Common myeloid progenitor, CD34-positive (primary cell): ENCODE measurements around the gene CTU1.
A peak's percentile ranks its signal among the peaks of the same experiment; 100 is the strongest.

ENCODE experiments used
- CTCF ChIA-PET: fragments of 350-600 bp; sonication (Branson Sonifier 250); formaldehyde crosslinking; loops from one replicate; lab custom pipeline; 2021; ENCODE audit warnings: antibody characterized with exemption; lab: Charles Lee
- POLR2A ChIA-PET: fragments of 350-600 bp; sonication (Branson Sonifier 250); formaldehyde crosslinking; loops from one replicate; lab custom pipeline; 2021; ENCODE audit warnings: antibody characterized with exemption; lab: Charles Lee
- DNase-seq, 3 donors: peaks; one replicate each; pipeline versions ENCODE4 v3.0.0 to v3.0.0-alpha.2; 2013
- H3K27ac ChIP-seq, 2 experiments: 1 replicate in 1 of 2; 2 replicates in 1 of 2; pipeline ENCODE4 v1.7.0; 2013; ENCODE audit warnings: inconsistent platforms in 2 of 2, low read length in 2 of 2, mild to moderate bottlenecking in 2 of 2, low read depth in 1 of 2, moderate library complexity in 1 of 2; ENCODE audit not compliant: severe bottlenecking in 2 of 2, insufficient read depth in 1 of 2, poor library complexity in 1 of 2
- H3K27me3 ChIP-seq, 5 experiments: replicated peaks in 2 of 5; 1 replicate in 3 of 5; 2 replicates in 2 of 5; pipeline versions ENCODE4 v1.6.1 to v1.7.0; 2013; ENCODE audit warnings: low read length in 4 of 5, mild to moderate bottlenecking in 2 of 5, moderate library complexity in 2 of 5, inconsistent platforms in 1 of 5; ENCODE audit not compliant: insufficient read depth in 5 of 5, control insufficient read depth in 4 of 5
- H3K36me3 ChIP-seq, 4 experiments: 1 replicate in 2 of 4; 2 replicates in 2 of 4; pipeline versions ENCODE4 v1.6.1 to v1.7.0; 2013; ENCODE audit warnings: low read length in 3 of 4, control low read depth in 1 of 4, mild to moderate bottlenecking in 1 of 4; ENCODE audit not compliant: control insufficient read depth in 4 of 4, insufficient read depth in 4 of 4
- H3K4me1 ChIP-seq, 4 experiments: 1 replicate in 3 of 4; 2 replicates in 1 of 4; pipeline versions ENCODE4 v1.6.1 to v1.7.1; 2013; ENCODE audit warnings: low read length in 3 of 4, mild to moderate bottlenecking in 3 of 4, control low read depth in 1 of 4, inconsistent platforms in 1 of 4, moderate library complexity in 1 of 4; ENCODE audit not compliant: control insufficient read depth in 4 of 4, insufficient read depth in 4 of 4; ENCODE audit errors: control extremely low read depth in 1 of 4
- H3K4me3 ChIP-seq, 7 experiments: 1 replicate in 4 of 7; 2 replicates in 3 of 7; pipeline versions ENCODE4 v1.5.1 to v1.7.0; 2013; ENCODE audit warnings: mild to moderate bottlenecking in 7 of 7, low read length in 6 of 7, moderate library complexity in 6 of 7, inconsistent platforms in 2 of 7, low read depth in 2 of 7, control low read depth in 1 of 7; ENCODE audit not compliant: insufficient read depth in 4 of 7, control insufficient read depth in 1 of 7; ENCODE audit errors: extremely low read depth in 1 of 7
- H3K9me3 ChIP-seq, 5 experiments: 1 replicate in 4 of 5; 2 replicates in 1 of 5; pipeline versions ENCODE4 v1.6.1 to v1.7.1; 2013; ENCODE audit warnings: low read length in 4 of 5, mild to moderate bottlenecking in 2 of 5, inconsistent platforms in 1 of 5, low read depth in 1 of 5, moderate library complexity in 1 of 5; ENCODE audit not compliant: control insufficient read depth in 4 of 5, insufficient read depth in 2 of 5; ENCODE audit errors: control extremely low read depth in 1 of 5
- WGBS: methylation state at CpG from one replicate; pipeline ENCODE4 v1.1.5; 2013; ENCODE audit not compliant: insufficient coverage; 5-methylcytosine and 5-hydroxymethylcytosine counted together

The CTU1 gene

GRCh38 chr19:51070334-51071094 lies 37.7 kb downstream of the CTU1 start:
- ChIA-PET CTCF (no interaction called here), POLR2A (no interaction called here)
- H3K27ac ChIP-seq = no peak overlapping the region
- no peak overlapping the region for H3K4me3 ChIP-seq
- H3K27me3 ChIP-seq = peaks cover 7 to 33% (median 10%) of the 10 kb centered on the region in 5 experiments
- no peaks in the 10 kb centered on the region for H3K4me1 ChIP-seq
- no peaks in the 10 kb centered on the region for H3K36me3 ChIP-seq
- no peak for DNase-seq
- H3K9me3 ChIP-seq = peaks cover 0 to 14% (median 2%) of the 10 kb centered on the region in 5 experiments
- WGBS = 100% methylated on average over 2 of the region's 5 CpGs

GRCh38 chr19:51066393-51067186 lies 41.6 kb downstream of the CTU1 start:
- peaks cover 0 to 3% (median under 1%) of the 10 kb centered on the region in 4 experiments for H3K4me1 ChIP-seq
- H3K36me3 ChIP-seq = no peaks in the 10 kb centered on the region
- POLR2A ChIA-PET = no interaction called here
- peaks cover 12 to 60% (median 20%) of the 10 kb centered on the region in 5 experiments for H3K27me3 ChIP-seq
- no peak overlapping the region for H3K27ac ChIP-seq
- 57% methylated on average over 6 of the region's 7 CpGs for WGBS
- H3K4me3 ChIP-seq = no peak overlapping the region
- no peak for DNase-seq
- peaks cover 0 to 2% (median 0%) of the 10 kb centered on the region in 5 experiments for H3K9me3 ChIP-seq
- CTCF ChIA-PET = no interaction called here

GRCh38 chr19:51065221-51065960 lies 42.8 kb downstream of the CTU1 start:
- ChIA-PET CTCF (interaction anchor here (1.3 kb wide), 1 partner anchor 44 kb away, joined by 3 read pairs; no protein-coding TSS in a partner anchor), POLR2A (no interaction called here)
- no peaks in the 10 kb centered on the region for H3K36me3 ChIP-seq
- WGBS = 11% methylated on average over 16 of the region's 25 CpGs
- H3K4me3 ChIP-seq = peak overlapping the region in 5 of 7 experiments; percentile 26 to 61 (median 46)
- H3K9me3 ChIP-seq = peaks cover 0 to 2% (median 0%) of the 10 kb centered on the region in 5 experiments
- peak in 1 of 3 donors; percentile 8 for DNase-seq
- peaks cover 10 to 59% (median 20%) of the 10 kb centered on the region in 5 experiments for H3K27me3 ChIP-seq
- H3K27ac ChIP-seq = no peak overlapping the region
- peaks cover 0 to 3% (median under 1%) of the 10 kb centered on the region in 4 experiments for H3K4me1 ChIP-seq

GRCh38 chr19:51064534-51065220 lies 43.5 kb downstream of the CTU1 start, which contains the start of gene KLK13:
TSS of gene KLK13 (minus strand) at chr19:51065092. CDS start at chr19:51065067, 25 bp downstream.
- POLR2A ChIA-PET = no interaction called here
- no peak within 1 kb of the TSS for H3K27ac ChIP-seq
- H3K36me3 ChIP-seq = no peaks in the 10 kb centered on the region
- peaks cover 0 to 3% (median under 1%) of the 10 kb centered on the region in 4 experiments for H3K4me1 ChIP-seq
- CTCF ChIA-PET = interaction anchor here (1.3 kb wide), 1 partner anchor 44 kb away, joined by 3 read pairs; no protein-coding TSS in a partner anchor
- peaks cover 9 to 67% (median 20%) of the 10 kb centered on the region in 5 experiments for H3K27me3 ChIP-seq
- H3K4me3 ChIP-seq = peak within 1 kb of the TSS in 5 of 7 experiments; percentile 26 to 61 (median 46)
- H3K9me3 ChIP-seq = peaks cover 0 to 2% (median 0%) of the 10 kb centered on the region in 5 experiments
- peak; percentile 3 to 19 (median 9) for DNase-seq
- WGBS = 15% methylated on average over 8 of the region's 38 CpGs

- Histone ChIP-seq H3K9me3 (peaks cover 0 to 2% (median 0%) of the 10 kb centered on the region in 5 experiments), H3K4me3 (no peak overlapping the region), H3K27me3 (peaks cover 8 to 71% (median 20%) of the 10 kb centered on the region in 5 experiments), H3K27ac (no peak overlapping the region), H3K36me3 (no peaks in the 10 kb centered on the region), H3K4me1 (peaks cover 0 to 3% (median under 1%) of the 10 kb centered on the region in 4 experiments)
- WGBS = 98% methylated on average over 5 of the region's 7 CpGs
- no peak for DNase-seq
- POLR2A ChIA-PET = interaction anchor here (0.7 kb wide), 1 partner anchor 16 kb away, joined by 3 read pairs; no protein-coding TSS in a partner anchor
- CTCF ChIA-PET = no interaction called here
These were observed 44.5 kb downstream of the CTU1 start for GRCh38 chr19:51063664-51064063.

- DNase-seq = no peak
- H3K4me1 ChIP-seq = peaks cover 0 to 3% (median under 1%) of the 10 kb centered on the region in 4 experiments
- ChIA-PET POLR2A (no interaction called here), CTCF (no interaction called here)
- no peaks in the 10 kb centered on the region for H3K36me3 ChIP-seq
- WGBS = 43% methylated on average over 1 of the region's 1 CpG
- H3K4me3 ChIP-seq = no peak overlapping the region
- H3K27ac ChIP-seq = no peak overlapping the region
- peaks cover 0 to 2% (median 0%) of the 10 kb centered on the region in 5 experiments for H3K9me3 ChIP-seq
- peaks cover 5 to 68% (median 28%) of the 10 kb centered on the region in 5 experiments for H3K27me3 ChIP-seq
These were observed 47.2 kb downstream of the CTU1 start for GRCh38 chr19:51060973-51061372.
